GM23338 (cell line): ENCODE data around the gene SLC2A9. TPM values are rescaled to one million over a fixed set of nuclear protein-coding genes. Genes with fewer than 3 reads are reported as not detected.

ENCODE experiments used
- ATAC-seq: fragments of 200-7000 bp; cut with Tn5 transposase; 3 replicates; pipeline ENCODE4 v1.9.1; 2020
- DNase-seq: peaks from one replicate; pipeline ENCODE4 v3.0.0-alpha.2; 2015; ENCODE audit warnings: low spot score
- H2AFZ ChIP-seq: fragments of 200-600 bp; sonication (generic); 2 replicates; pipeline ENCODE4 v1.8.0; 2016; ENCODE audit warnings: antibody characterized with exemption, mild to moderate bottlenecking, moderate library complexity
- H3F3A ChIP-seq: fragments of 200-600 bp; sonication (generic); replicated peaks from 2 replicates; pipeline ENCODE4 v1.8.0; 2017; ENCODE audit warnings: antibody characterized with exemption, mixed run types, low read depth
- H3K27ac ChIP-seq: fragments of 200-600 bp; sonication (generic); 2 replicates; pipeline ENCODE4 v1.6.1; 2016; ENCODE audit warnings: low read depth
- H3K27me3 ChIP-seq: fragments of 200-600 bp; sonication (generic); 2 replicates; pipeline ENCODE4 v1.8.0; 2016; ENCODE audit warnings: mild to moderate bottlenecking, mixed run types, moderate library complexity; ENCODE audit not compliant: insufficient read depth
- H3K36me3 ChIP-seq: fragments of 200-600 bp; sonication (generic); 2 replicates; pipeline ENCODE4 v1.8.0; 2016; ENCODE audit warnings: mild to moderate bottlenecking; ENCODE audit not compliant: insufficient read depth
- H3K4me1 ChIP-seq: fragments of 200-600 bp; sonication (generic); 2 replicates; pipeline ENCODE4 v1.8.0; 2016; ENCODE audit warnings: mild to moderate bottlenecking, moderate library complexity; ENCODE audit not compliant: insufficient read depth
- H3K4me2 ChIP-seq: fragments of 200-600 bp; sonication (generic); 2 replicates; pipeline ENCODE4 v1.7.1; 2017; ENCODE audit warnings: mixed run types
- H3K4me3 ChIP-seq: fragments of 200-600 bp; sonication (generic); 2 replicates; pipeline ENCODE4 v1.6.1; 2016; ENCODE audit warnings: mixed run types
- H3K79me2 ChIP-seq: fragments of 200-600 bp; sonication (generic); replicated peaks from 2 replicates; pipeline ENCODE4 v1.8.0; 2017; ENCODE audit warnings: mild to moderate bottlenecking; ENCODE audit not compliant: insufficient read depth
- H3K9me2 ChIP-seq: fragments of 200-600 bp; sonication (generic); 2 replicates; pipeline ENCODE4 v1.8.0; 2017; ENCODE audit not compliant: insufficient read depth
- H4K20me1 ChIP-seq: fragments of 200-600 bp; sonication (generic); replicated peaks from 2 replicates; pipeline ENCODE4 v1.8.0; 2017; ENCODE audit warnings: mild to moderate bottlenecking; ENCODE audit not compliant: insufficient read depth
- H3K27ac Mint-ChIP-seq: 2 replicates; pipeline ENCODE4 v1.8.0; 2020; ENCODE audit warnings: inconsistent platforms, mild to moderate bottlenecking, moderate library complexity, mixed read lengths
- H3K27me3 Mint-ChIP-seq: 3 replicates; pipeline ENCODE4 v1.8.0; 2022; ENCODE audit warnings: low read depth, mild to moderate bottlenecking, moderate library complexity, mixed read lengths, inconsistent platforms; ENCODE audit not compliant: insufficient read depth, poor library complexity
- H3K36me3 Mint-ChIP-seq: 3 replicates; pipeline ENCODE4 v1.8.0; 2021; ENCODE audit warnings: low read depth, mild to moderate bottlenecking, inconsistent platforms, moderate library complexity, mixed read lengths
- H3K4me1 Mint-ChIP-seq: 3 replicates; pipeline ENCODE4 v1.8.0; 2020; ENCODE audit warnings: mild to moderate bottlenecking, inconsistent platforms, mixed read lengths
- H3K4me3 Mint-ChIP-seq: 3 replicates; pipeline ENCODE4 v1.8.0; 2021; ENCODE audit warnings: moderate library complexity, mild to moderate bottlenecking, inconsistent platforms, mixed read lengths
- H3K9me3 Mint-ChIP-seq: 3 replicates; pipeline ENCODE4 v1.8.0; 2020; ENCODE audit warnings: moderate library complexity, mild to moderate bottlenecking, inconsistent platforms, mixed read lengths
- NANOG ChIP-seq: IDR thresholded peaks from 2 replicates; pipeline ENCODE4 v1.6.1; 2016; ENCODE audit warnings: antibody characterized with exemption, borderline replicate concordance
- STAT1 ChIP-seq: IDR thresholded peaks from one replicate; pipeline ENCODE4 v1.6.1; 2016; ENCODE audit warnings: antibody characterized with exemption; ENCODE audit not compliant: unreplicated experiment
- ZNF114 ChIP-seq: fragments of 250-450 bp; sonication (Bioruptor Pico); IDR thresholded peaks from 2 replicates; pipeline ENCODE4 v1.5.0; 2020; ENCODE audit warnings: mild to moderate bottlenecking, moderate library complexity
- polyA plus RNA-seq: library from polyadenylated mRNA; unstranded; fragments of >200 nt; fragmentation: Nextera tagmentation; extraction: Ambion mirVana; gene quantifications from 2 replicates; pipeline ENCODE4 v1.2.1, GENCODE V29; 2016
- total RNA-seq: library from RNA; depleted of rRNA; stranded (reverse); fragments of >200 nt; shearing (Covaris generic); gene quantifications from 2 replicates; pipeline ENCODE4 v1.2.3, GENCODE V29; 2014
- TF ChIP-seq, protein P1 (sequence below): IDR thresholded peaks from one replicate; pipeline ENCODE4 v1.6.1; 2018; ENCODE audit warnings: antibody characterized with exemption; ENCODE audit not compliant: unreplicated experiment
- TF ChIP-seq, protein P2 (sequence below), 2 experiments: fragments of 200-600 bp in 1 of 2; sonication (generic) in 1 of 2; conservative IDR thresholded peaks; 2 replicates each; pipeline versions ENCODE4 v1.5.1 to v1.6.1; 2016 to 2017; ENCODE audit warnings: antibody characterized with exemption in 2 of 2, low read depth in 2 of 2, mild to moderate bottlenecking in 2 of 2, moderate library complexity in 1 of 2
- TF ChIP-seq, protein P3 (sequence below): IDR thresholded peaks from 2 replicates; pipeline ENCODE4 v1.6.1; 2016; ENCODE audit warnings: antibody characterized with exemption
- TF ChIP-seq, protein P4 (sequence below): fragments of 250-450 bp; sonication (Bioruptor Pico); IDR thresholded peaks from 2 replicates; pipeline ENCODE4 v1.5.0; 2020; ENCODE audit warnings: mild to moderate bottlenecking, moderate library complexity

Gene SLC2A9
- total and polyA plus RNA-seq, 2 experiments from 2014 or later = 0.21 to 0.40 TPM

DNA sequence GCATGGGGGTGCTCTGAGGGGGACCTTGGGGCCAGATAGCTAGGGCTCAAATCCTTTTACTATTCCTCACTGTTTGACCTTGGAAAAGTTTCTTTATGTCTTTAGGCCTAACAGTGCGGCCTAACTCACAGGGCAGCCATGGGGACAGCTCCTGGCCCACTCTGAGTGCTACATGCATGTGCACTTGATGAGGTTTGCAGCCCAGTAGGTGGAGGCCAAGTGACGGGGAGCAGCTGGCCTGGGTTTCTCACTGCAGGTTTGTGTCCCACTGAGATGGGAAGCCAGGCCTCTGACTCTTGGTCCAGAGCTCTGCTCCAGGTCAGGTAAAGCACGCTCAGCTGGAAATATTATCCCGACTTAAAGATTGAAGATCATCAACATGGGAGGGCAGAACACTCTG is 102.8 kb downstream of the SLC2A9 start (continued):
- TF ChIP-seq, protein P1, sequence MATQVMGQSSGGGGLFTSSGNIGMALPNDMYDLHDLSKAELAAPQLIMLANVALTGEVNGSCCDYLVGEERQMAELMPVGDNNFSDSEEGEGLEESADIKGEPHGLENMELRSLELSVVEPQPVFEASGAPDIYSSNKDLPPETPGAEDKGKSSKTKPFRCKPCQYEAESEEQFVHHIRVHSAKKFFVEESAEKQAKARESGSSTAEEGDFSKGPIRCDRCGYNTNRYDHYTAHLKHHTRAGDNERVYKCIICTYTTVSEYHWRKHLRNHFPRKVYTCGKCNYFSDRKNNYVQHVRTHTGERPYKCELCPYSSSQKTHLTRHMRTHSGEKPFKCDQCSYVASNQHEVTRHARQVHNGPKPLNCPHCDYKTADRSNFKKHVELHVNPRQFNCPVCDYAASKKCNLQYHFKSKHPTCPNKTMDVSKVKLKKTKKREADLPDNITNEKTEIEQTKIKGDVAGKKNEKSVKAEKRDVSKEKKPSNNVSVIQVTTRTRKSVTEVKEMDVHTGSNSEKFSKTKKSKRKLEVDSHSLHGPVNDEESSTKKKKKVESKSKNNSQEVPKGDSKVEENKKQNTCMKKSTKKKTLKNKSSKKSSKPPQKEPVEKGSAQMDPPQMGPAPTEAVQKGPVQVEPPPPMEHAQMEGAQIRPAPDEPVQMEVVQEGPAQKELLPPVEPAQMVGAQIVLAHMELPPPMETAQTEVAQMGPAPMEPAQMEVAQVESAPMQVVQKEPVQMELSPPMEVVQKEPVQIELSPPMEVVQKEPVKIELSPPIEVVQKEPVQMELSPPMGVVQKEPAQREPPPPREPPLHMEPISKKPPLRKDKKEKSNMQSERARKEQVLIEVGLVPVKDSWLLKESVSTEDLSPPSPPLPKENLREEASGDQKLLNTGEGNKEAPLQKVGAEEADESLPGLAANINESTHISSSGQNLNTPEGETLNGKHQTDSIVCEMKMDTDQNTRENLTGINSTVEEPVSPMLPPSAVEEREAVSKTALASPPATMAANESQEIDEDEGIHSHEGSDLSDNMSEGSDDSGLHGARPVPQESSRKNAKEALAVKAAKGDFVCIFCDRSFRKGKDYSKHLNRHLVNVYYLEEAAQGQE = no peak
- TF ChIP-seq, protein P2, sequence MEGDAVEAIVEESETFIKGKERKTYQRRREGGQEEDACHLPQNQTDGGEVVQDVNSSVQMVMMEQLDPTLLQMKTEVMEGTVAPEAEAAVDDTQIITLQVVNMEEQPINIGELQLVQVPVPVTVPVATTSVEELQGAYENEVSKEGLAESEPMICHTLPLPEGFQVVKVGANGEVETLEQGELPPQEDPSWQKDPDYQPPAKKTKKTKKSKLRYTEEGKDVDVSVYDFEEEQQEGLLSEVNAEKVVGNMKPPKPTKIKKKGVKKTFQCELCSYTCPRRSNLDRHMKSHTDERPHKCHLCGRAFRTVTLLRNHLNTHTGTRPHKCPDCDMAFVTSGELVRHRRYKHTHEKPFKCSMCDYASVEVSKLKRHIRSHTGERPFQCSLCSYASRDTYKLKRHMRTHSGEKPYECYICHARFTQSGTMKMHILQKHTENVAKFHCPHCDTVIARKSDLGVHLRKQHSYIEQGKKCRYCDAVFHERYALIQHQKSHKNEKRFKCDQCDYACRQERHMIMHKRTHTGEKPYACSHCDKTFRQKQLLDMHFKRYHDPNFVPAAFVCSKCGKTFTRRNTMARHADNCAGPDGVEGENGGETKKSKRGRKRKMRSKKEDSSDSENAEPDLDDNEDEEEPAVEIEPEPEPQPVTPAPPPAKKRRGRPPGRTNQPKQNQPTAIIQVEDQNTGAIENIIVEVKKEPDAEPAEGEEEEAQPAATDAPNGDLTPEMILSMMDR (conservative IDR thresholded peaks at IDR 0.05; ENCODE audit: low read depth in 2 of 2) = no peak; a peak in 1 of 4 replicates
- TF ChIP-seq STAT1 (no peak), ZNF114 (CRISPR knock-in tag) (no peak), NANOG (no peak)
- TF ChIP-seq, protein P3, sequence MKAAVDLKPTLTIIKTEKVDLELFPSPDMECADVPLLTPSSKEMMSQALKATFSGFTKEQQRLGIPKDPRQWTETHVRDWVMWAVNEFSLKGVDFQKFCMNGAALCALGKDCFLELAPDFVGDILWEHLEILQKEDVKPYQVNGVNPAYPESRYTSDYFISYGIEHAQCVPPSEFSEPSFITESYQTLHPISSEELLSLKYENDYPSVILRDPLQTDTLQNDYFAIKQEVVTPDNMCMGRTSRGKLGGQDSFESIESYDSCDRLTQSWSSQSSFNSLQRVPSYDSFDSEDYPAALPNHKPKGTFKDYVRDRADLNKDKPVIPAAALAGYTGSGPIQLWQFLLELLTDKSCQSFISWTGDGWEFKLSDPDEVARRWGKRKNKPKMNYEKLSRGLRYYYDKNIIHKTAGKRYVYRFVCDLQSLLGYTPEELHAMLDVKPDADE = no peak

DNA sequence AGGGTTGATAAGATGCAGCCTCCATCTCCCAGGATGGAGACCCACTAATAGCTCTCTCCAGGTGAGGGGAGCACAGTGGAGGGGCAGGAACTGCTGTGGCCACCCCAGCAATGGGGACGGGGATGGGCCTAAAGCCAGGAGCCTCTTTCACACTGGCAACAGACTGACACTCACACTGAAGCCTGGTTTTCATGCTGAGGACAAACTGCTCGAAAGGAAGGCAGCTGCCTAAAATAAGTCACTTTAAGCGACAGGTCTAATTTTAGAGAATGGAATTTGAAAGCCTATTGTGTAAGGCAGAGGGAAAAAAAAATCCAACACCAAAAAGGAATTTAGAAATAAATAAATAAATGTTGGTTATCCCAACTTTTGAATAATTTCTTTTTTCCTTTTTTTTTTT is 104.4 kb downstream of the SLC2A9 start:
- Histone ChIP-seq H3K27ac (no peak overlapping the region), H4K20me1 (no peaks in the 10 kb centered on the region), H3K9me2 (peaks cover 3% of the 10 kb centered on the region; the same call in 1 of the 2 replicates), H3K4me3 (no peak overlapping the region), H3F3A (no peaks in the 10 kb centered on the region), H3K79me2 (no peaks in the 10 kb centered on the region), H3K4me2 (no peak overlapping the region), H3K36me3 (no peaks in the 10 kb centered on the region), H2AFZ (no peak overlapping the region), H3K4me1 (peaks cover 4% of the 10 kb centered on the region), H3K27me3 (no peaks in the 10 kb centered on the region)
- Mint-ChIP-seq H3K27ac (no peak overlapping the region), H3K27me3 (peaks cover 6% of the 10 kb centered on the region), H3K4me3 (no peak overlapping the region), H3K4me1 (peaks cover 12% of the 10 kb centered on the region), H3K9me3 (no peaks in the 10 kb centered on the region), H3K36me3 (no peaks in the 10 kb centered on the region)
- ATAC-seq (no peak), DNase-seq (no peak)
- TF ChIP-seq, protein P2 (conservative IDR thresholded peaks at IDR 0.05; ENCODE audit: low read depth in 2 of 2) = no peak
- TF ChIP-seq, protein P4, sequence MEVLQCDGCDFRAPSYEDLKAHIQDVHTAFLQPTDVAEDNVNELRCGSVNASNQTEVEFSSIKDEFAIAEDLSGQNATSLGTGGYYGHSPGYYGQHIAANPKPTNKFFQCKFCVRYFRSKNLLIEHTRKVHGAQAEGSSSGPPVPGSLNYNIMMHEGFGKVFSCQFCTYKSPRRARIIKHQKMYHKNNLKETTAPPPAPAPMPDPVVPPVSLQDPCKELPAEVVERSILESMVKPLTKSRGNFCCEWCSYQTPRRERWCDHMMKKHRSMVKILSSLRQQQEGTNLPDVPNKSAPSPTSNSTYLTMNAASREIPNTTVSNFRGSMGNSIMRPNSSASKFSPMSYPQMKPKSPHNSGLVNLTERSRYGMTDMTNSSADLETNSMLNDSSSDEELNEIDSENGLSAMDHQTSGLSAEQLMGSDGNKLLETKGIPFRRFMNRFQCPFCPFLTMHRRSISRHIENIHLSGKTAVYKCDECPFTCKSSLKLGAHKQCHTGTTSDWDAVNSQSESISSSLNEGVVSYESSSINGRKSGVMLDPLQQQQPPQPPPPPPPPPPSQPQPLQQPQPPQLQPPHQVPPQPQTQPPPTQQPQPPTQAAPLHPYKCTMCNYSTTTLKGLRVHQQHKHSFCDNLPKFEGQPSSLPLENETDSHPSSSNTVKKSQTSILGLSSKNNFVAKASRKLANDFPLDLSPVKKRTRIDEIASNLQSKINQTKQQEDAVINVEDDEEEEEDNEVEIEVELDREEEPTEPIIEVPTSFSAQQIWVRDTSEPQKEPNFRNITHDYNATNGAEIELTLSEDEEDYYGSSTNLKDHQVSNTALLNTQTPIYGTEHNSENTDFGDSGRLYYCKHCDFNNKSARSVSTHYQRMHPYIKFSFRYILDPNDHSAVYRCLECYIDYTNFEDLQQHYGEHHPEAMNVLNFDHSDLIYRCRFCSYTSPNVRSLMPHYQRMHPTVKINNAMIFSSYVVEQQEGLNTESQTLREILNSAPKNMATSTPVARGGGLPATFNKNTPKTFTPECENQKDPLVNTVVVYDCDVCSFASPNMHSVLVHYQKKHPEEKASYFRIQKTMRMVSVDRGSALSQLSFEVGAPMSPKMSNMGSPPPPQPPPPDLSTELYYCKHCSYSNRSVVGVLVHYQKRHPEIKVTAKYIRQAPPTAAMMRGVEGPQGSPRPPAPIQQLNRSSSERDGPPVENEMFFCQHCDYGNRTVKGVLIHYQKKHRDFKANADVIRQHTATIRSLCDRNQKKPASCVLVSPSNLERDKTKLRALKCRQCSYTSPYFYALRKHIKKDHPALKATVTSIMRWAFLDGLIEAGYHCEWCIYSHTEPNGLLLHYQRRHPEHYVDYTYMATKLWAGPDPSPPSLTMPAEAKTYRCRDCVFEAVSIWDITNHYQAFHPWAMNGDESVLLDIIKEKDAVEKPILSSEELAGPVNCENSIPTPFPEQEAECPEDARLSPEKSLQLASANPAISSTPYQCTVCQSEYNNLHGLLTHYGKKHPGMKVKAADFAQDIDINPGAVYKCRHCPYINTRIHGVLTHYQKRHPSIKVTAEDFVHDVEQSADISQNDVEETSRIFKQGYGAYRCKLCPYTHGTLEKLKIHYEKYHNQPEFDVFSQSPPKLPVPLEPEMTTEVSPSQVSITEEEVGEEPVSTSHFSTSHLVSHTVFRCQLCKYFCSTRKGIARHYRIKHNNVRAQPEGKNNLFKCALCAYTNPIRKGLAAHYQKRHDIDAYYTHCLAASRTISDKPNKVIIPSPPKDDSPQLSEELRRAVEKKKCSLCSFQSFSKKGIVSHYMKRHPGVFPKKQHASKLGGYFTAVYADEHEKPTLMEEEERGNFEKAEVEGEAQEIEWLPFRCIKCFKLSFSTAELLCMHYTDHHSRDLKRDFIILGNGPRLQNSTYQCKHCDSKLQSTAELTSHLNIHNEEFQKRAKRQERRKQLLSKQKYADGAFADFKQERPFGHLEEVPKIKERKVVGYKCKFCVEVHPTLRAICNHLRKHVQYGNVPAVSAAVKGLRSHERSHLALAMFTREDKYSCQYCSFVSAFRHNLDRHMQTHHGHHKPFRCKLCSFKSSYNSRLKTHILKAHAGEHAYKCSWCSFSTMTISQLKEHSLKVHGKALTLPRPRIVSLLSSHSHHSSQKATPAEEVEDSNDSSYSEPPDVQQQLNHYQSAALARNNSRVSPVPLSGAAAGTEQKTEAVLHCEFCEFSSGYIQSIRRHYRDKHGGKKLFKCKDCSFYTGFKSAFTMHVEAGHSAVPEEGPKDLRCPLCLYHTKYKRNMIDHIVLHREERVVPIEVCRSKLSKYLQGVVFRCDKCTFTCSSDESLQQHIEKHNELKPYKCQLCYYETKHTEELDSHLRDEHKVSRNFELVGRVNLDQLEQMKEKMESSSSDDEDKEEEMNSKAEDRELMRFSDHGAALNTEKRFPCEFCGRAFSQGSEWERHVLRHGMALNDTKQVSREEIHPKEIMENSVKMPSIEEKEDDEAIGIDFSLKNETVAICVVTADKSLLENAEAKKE = no peak
